ENCODE results near the gene SMAD3.

SMAD3 gene

DNA sequence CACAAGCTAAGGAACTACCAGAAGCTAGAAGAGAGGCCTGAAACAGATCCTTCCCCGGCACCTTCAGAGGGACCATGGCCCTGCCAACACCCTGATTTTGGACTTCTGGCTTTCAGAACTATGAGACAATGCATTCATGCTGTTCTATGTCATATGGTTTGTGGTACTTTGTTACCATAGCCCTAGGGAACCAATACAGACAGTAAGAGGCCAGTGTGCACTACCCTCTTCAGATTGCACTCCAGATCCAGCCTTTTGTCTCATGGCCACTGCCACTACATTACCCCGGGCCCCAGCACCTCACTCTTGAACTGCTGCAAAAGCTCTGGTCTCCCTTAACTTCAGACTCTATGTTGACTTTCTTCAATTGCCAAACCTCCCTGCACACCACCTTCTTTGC lies 165.1 kb downstream of the SMAD3 start (continued):
- TF ChIP-seq, protein P1, sequence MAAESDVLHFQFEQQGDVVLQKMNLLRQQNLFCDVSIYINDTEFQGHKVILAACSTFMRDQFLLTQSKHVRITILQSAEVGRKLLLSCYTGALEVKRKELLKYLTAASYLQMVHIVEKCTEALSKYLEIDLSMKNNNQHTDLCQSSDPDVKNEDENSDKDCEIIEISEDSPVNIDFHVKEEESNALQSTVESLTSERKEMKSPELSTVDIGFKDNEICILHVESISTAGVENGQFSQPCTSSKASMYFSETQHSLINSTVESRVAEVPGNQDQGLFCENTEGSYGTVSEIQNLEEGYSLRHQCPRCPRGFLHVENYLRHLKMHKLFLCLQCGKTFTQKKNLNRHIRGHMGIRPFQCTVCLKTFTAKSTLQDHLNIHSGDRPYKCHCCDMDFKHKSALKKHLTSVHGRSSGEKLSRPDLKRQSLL (tag by site-specific recombination; IDR thresholded peaks at IDR 0.05) = no peak

DNA sequence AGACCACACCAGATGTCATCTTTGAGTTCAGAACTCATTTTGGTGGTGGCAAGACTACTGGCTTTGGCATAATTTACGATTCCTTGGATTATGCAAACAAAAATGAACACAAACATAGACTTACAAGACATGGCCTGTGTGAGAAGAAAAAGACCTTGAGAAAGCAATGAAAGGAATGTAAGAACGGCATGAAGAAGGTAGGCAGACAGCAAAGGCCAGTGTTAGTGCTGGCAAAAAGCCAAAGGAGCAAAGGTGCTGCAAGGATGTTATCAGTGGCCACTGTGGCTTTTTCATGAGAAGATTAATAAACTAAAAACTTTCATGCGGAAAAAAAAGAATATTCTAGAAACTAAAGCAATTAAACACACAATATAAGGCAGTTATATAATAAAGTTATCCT lies 167.2 kb downstream of the SMAD3 start:
- no peak for TF ChIP-seq KLF7 (tag by site-specific recombination; IDR thresholded peaks at IDR 0.05; ENCODE audit: borderline replicate concordance)
- no peak for TF ChIP-seq ZNF114 (tag by site-specific recombination; IDR thresholded peaks at IDR 0.05)
- TF ChIP-seq ZNF426 (tag by site-specific recombination; IDR thresholded peaks at IDR 0.05) = no peak
- TF ChIP-seq ZNF239 (tag by site-specific recombination; IDR thresholded peaks at IDR 0.05) = no peak
- TF ChIP-seq ZNF175 (tag by site-specific recombination; IDR thresholded peaks at IDR 0.05) = no peak
- no peak for TF ChIP-seq ZNF169 (tag by site-specific recombination; IDR thresholded peaks at IDR 0.05)
- no peak for TF ChIP-seq INSM2 (tag by site-specific recombination; IDR thresholded peaks at IDR 0.05)
- no peak for TF ChIP-seq ZNF549 (tag by site-specific recombination; IDR thresholded peaks at IDR 0.05)
- TF ChIP-seq ZIC2 (tag by site-specific recombination; IDR thresholded peaks at IDR 0.05) = no peak
- no peak for TF ChIP-seq ZNF37A (tag by site-specific recombination; IDR thresholded peaks at IDR 0.05)
- TF ChIP-seq ZNF792 (tag by site-specific recombination; IDR thresholded peaks at IDR 0.05) = no peak
- no peak for TF ChIP-seq ZNF394 (tag by site-specific recombination; IDR thresholded peaks at IDR 0.05; ENCODE audit: borderline replicate concordance)
- TF ChIP-seq MEIS1 (CRISPR knock-in tag; IDR thresholded peaks at IDR 0.05; ENCODE audit: borderline replicate concordance) = no peak
- TF ChIP-seq, protein P1 (tag by site-specific recombination; IDR thresholded peaks at IDR 0.05) = no peak
- ChIA-PET CTCF (interaction anchor here (0.6 to 0.7 kb wide), 2 partner anchors 25 to 206 kb away, joined by 3 to 5 read pairs; no protein-coding TSS in a partner anchor), POLR2A (no interaction called here)
- H3K4me3 ChIP-seq (ENCODE audit: low read depth, low read length) = no peak overlapping the region
- no peak overlapping the region for H3K27ac ChIP-seq (ENCODE audit: extremely low read depth, low read depth, low read length)
- no peaks in the 10 kb centered on the region for H3K4me1 ChIP-seq (ENCODE audit: control insufficient read depth, insufficient read depth, low read length)
- H3K36me3 ChIP-seq (ENCODE audit: control insufficient read depth in 2 of 2, insufficient read depth in 1 of 2, low read length in 2 of 2) = peaks cover 35 to 56% of the 10 kb centered on the region in 2 experiments
- H3K9me3 ChIP-seq (ENCODE audit: control insufficient read depth, insufficient read depth, low read depth, low read length) = no peaks in the 10 kb centered on the region

DNA sequence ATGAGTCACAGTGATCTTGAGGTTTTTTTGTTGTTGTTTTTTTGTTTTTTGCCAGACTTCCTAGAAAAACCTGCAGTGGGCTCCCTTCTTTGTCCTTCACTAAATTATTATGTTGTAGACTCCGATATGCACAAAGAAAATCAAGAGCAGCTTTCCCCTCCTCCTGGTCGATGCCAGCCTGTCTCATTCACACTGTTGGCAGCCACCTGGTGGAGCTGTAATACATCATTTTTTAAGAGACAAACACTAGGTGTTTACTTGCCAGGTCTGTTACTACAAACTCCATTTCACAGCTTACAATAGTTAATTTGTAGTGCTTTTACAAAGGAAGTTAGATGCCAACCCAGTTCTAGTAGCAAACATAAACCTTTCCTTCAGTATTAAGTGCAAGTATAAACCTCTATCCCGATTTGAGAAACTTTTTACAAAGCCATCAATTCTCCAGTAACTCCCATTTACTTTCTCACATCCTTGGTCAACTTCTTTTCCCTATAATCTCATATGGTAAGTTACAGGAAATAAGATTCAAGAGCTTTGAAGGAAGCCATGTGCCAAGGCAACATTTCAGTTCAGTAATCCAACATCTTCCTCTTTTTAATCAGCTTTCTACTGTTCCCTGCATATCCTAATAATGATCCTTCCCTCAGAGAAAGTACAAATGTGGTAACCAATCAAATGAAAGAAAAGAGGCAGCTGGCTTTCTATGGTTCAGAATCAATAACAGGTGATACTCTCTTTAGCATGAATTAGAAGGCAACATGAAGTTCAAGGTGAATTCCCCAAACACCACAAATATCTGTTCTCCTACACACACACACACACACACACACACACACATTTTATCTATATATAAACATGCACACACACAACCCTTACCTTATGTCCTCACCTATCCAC lies 175.1 kb downstream of the SMAD3 start:
- Histone ChIP-seq H3K4me3 (ENCODE audit: low read depth, low read length) (no peak overlapping the region), H3K9me3 (ENCODE audit: control insufficient read depth, insufficient read depth, low read depth, low read length) (no peaks in the 10 kb centered on the region), H3K27ac (ENCODE audit: extremely low read depth, low read depth, low read length) (no peak overlapping the region), H3K4me1 (ENCODE audit: control insufficient read depth, insufficient read depth, low read length) (peaks cover 22% of the 10 kb centered on the region), H3K36me3 (ENCODE audit: control insufficient read depth in 2 of 2, insufficient read depth in 1 of 2, low read length in 2 of 2) (peaks cover 0 to under 1% of the 10 kb centered on the region in 2 experiments; a peak in 2 of 3 replicates)
- CTCF ChIA-PET = interaction anchor here (0.5 to 3.5 kb wide), 14 partner anchors 9 to 741 kb away, joined by 3 to 19 read pairs (median 4); no protein-coding TSS in a partner anchor
- peak; percentile 74 for TF ChIP-seq PRDM1 (tag by site-specific recombination; IDR thresholded peaks at IDR 0.05)
- TF ChIP-seq ZNF558 (tag by site-specific recombination; IDR thresholded peaks at IDR 0.05) = no peak
- peak; percentile 40 for TF ChIP-seq CTCF (tag by site-specific recombination; IDR thresholded peaks at IDR 0.05)
- peak; percentile 67 for TF ChIP-seq ZSCAN4 (tag by site-specific recombination; IDR thresholded peaks at IDR 0.05)
- 0 out of 2 replicates have a peak, but pooled peaks have one; percentile 8 for TF ChIP-seq SCRT2 (tag by site-specific recombination; IDR thresholded peaks at IDR 0.05)
- 0 out of 2 replicates have a peak, but pooled peaks have one; percentile 32 for TF ChIP-seq ZNF600 (tag by site-specific recombination; IDR thresholded peaks at IDR 0.05)
- peak; percentile 18; the same call in 1 of the 2 replicates for TF ChIP-seq ZNF654 (tag by site-specific recombination; IDR thresholded peaks at IDR 0.05; ENCODE audit: low read depth)
- TF ChIP-seq ZNF521 (tag by site-specific recombination; IDR thresholded peaks at IDR 0.05) = no peak
- no peak for TF ChIP-seq ZBTB8A (tag by site-specific recombination; IDR thresholded peaks at IDR 0.05)
- POLR2A ChIA-PET = interaction anchor here (1.2 kb wide), 1 partner anchor 176 kb away, joined by 5 read pairs; no protein-coding TSS in a partner anchor
